ENCODE measurements around the gene CYP2R1.

The CYP2R1 gene

GRCh38 chr11:14892036-14892556 is at the start of gene CYP2R1:
Gene CYP2R1 (minus strand): TSS chr11:14892231. CDS start chr11:14892205, 26 bp downstream.
- peak; percentile 94 for FAIRE-seq

GRCh38 chr11:14938936-14939335 is 46.9 kb upstream of the CYP2R1 start:
- no peak for FAIRE-seq

- FAIRE-seq, result no peak
Observed at GRCh38 chr11:14934641-14935351, 42.8 kb upstream of the CYP2R1 start.

- no peak for FAIRE-seq
Observed at GRCh38 chr11:14932447-14932846, 40.4 kb upstream of the CYP2R1 start.

GRCh38 chr11:14930369-14930768 is 38.3 kb upstream of the CYP2R1 start:
- FAIRE-seq, result no peak

- no peak for FAIRE-seq
Observed at GRCh38 chr11:14927146-14927545, 35.1 kb upstream of the CYP2R1 start.

GRCh38 chr11:14924318-14924717 is 32.3 kb upstream of the CYP2R1 start:
- FAIRE-seq, result no peak

- no peak for FAIRE-seq
Observed at GRCh38 chr11:14916403-14916802, 24.4 kb upstream of the CYP2R1 start.

GRCh38 chr11:14914536-14914935 is 22.5 kb upstream of the CYP2R1 start:
- FAIRE-seq, result no peak

- FAIRE-seq, result peak; percentile 62
Observed at GRCh38 chr11:14908214-14908880, 16.3 kb upstream of the CYP2R1 start.

- no peak for FAIRE-seq
Observed at GRCh38 chr11:14907411-14908213, 15.6 kb upstream of the CYP2R1 start.

- FAIRE-seq, result no peak
Observed at GRCh38 chr11:14906993-14907392, 15.0 kb upstream of the CYP2R1 start.

- no peak for FAIRE-seq
Observed at GRCh38 chr11:14906578-14906977, 14.5 kb upstream of the CYP2R1 start.

GRCh38 chr11:14905104-14906033 is 13.3 kb upstream of the CYP2R1 start:
- no peak for FAIRE-seq

GRCh38 chr11:14904745-14905103 is 12.7 kb upstream of the CYP2R1 start:
- no peak for FAIRE-seq

- FAIRE-seq, result no peak
Observed at GRCh38 chr11:14902650-14903350, 10.8 kb upstream of the CYP2R1 start.

GRCh38 chr11:14898906-14899305 is 6.9 kb upstream of the CYP2R1 start:
- FAIRE-seq, result no peak

- no peak for FAIRE-seq
Observed at GRCh38 chr11:14898355-14898754, 6.3 kb upstream of the CYP2R1 start.

GRCh38 chr11:14894657-14895598 is 2.9 kb upstream of the CYP2R1 start:
- no peak for FAIRE-seq

- FAIRE-seq, result no peak
Observed at GRCh38 chr11:14892577-14892976, 546 bp upstream of the CYP2R1 start.
